Measurements from ENCODE around the gene RAB40C. TPM values are rescaled to one million over a fixed set of nuclear protein-coding genes. Genes with fewer than 3 reads are reported as not detected.

Gene RAB40C
- total and polyA plus RNA-seq, 10 of the 15 experiments (the other 5 are each of a cell fraction or from before 2014, with no cell fraction given) = 0.06 to 12.8 (median 4.6) TPM

GRCh38 chr16:569445-570254 is 20.2 kb upstream of the RAB40C start, which contains the start of gene PIGQ (continued):
- TF ChIP-seq, protein P1, sequence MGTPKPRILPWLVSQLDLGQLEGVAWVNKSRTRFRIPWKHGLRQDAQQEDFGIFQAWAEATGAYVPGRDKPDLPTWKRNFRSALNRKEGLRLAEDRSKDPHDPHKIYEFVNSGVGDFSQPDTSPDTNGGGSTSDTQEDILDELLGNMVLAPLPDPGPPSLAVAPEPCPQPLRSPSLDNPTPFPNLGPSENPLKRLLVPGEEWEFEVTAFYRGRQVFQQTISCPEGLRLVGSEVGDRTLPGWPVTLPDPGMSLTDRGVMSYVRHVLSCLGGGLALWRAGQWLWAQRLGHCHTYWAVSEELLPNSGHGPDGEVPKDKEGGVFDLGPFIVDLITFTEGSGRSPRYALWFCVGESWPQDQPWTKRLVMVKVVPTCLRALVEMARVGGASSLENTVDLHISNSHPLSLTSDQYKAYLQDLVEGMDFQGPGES (IDR thresholded peaks at IDR 0.05) = no peak

DNA sequence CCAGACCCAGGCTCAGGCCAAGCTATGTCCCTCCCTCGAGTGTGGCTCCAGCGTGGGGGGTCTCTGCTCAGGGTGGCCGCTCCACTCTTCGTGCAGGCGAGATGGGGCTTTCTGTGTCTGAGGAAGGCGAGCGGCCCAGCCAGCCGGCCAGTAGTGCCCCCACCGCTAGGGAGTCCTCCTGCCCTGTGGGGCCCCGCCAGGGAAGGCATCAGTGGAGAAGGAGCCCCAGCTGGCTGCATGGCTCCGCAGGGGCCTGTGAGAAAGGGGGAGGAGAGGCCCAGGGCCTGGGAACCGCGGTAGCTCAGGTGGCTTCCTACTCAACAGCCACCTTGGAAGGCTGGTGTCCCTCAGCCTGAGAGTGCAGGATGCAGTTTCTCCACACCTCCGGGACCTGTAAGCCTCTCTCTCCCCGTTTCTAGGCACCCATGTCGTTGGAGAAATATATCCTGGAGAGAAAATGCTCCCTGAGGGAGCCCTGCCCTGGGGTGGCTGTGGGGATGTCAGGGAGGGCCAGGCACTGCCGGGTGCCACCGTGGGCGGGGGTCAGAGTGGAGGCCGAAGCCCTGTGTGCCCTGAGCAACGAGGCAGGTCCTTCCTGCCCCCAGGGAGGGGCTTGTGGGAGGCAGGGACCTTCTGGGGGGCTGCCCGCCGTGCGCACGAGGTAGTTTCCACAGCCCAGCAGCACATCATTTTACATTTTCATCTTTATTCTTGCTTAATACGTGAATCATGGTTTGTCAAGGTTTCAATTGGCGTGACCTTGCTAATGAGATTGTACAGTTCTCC is 16.8 kb upstream of the RAB40C start:
- FAIRE-seq (no peak), ATAC-seq (no peak), DNase-seq (ENCODE audit: low read depth, low spot score) (no peak)
- intact Hi-C loops (cut with micrococcal nuclease; ENCODE audit: unreplicated experiment) (no loop called here), in situ Hi-C loops (cut with MboI) (no loop called here)
- no peaks in the 10 kb centered on the region for H3K9me3 ChIP-seq (replicated peaks; ENCODE audit: control insufficient read depth, insufficient read depth, low read length)
- peaks cover 6% of the 10 kb centered on the region; the same call in 1 of the 2 replicates for H3K4me1 ChIP-seq (ENCODE audit: control insufficient read depth, insufficient read depth, low read length)
- no peak overlapping the region for H3K4me3 ChIP-seq
- 77% methylated on average over 27 of the region's 27 CpGs for WGBS (ENCODE audit: insufficient coverage, insufficient replicate concordance, low lambda C conversion rate, missing lambda C conversion rate)
- ChIA-PET CTCF (no interaction called here), SMC1A (ENCODE audit: uncharacterized antibody, unreplicated experiment) (no interaction called here), RAD21 (ENCODE audit: unreplicated experiment) (no interaction called here), POLR2A (no interaction called here)
- H3K79me2 ChIP-seq (ENCODE audit: control insufficient read depth, insufficient read depth, low read length) = peaks cover 6% of the 10 kb centered on the region
- TF ChIP-seq ZZZ3 (IDR thresholded peaks at IDR 0.05; ENCODE audit: control insufficient read depth, insufficient read length, low read depth) (no peak), POLR2AphosphoS5 (IDR thresholded peaks at IDR 0.05; ENCODE audit: low read length) (no peak), KLF5 (IDR thresholded peaks at IDR 0.05; ENCODE audit: partially characterized antibody) (no peak), WRNIP1 (IDR thresholded peaks at IDR 0.05; ENCODE audit: borderline replicate concordance, low read depth, low read length) (no peak), ATF7 (IDR thresholded peaks at IDR 0.05; ENCODE audit: low read depth) (no peak)
- TF ChIP-seq, protein P2, sequence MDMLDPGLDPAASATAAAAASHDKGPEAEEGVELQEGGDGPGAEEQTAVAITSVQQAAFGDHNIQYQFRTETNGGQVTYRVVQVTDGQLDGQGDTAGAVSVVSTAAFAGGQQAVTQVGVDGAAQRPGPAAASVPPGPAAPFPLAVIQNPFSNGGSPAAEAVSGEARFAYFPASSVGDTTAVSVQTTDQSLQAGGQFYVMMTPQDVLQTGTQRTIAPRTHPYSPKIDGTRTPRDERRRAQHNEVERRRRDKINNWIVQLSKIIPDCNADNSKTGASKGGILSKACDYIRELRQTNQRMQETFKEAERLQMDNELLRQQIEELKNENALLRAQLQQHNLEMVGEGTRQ (IDR thresholded peaks at IDR 0.05; ENCODE audit: borderline replicate concordance, low read depth, low read length) = no peak
- TF ChIP-seq, protein P3, sequence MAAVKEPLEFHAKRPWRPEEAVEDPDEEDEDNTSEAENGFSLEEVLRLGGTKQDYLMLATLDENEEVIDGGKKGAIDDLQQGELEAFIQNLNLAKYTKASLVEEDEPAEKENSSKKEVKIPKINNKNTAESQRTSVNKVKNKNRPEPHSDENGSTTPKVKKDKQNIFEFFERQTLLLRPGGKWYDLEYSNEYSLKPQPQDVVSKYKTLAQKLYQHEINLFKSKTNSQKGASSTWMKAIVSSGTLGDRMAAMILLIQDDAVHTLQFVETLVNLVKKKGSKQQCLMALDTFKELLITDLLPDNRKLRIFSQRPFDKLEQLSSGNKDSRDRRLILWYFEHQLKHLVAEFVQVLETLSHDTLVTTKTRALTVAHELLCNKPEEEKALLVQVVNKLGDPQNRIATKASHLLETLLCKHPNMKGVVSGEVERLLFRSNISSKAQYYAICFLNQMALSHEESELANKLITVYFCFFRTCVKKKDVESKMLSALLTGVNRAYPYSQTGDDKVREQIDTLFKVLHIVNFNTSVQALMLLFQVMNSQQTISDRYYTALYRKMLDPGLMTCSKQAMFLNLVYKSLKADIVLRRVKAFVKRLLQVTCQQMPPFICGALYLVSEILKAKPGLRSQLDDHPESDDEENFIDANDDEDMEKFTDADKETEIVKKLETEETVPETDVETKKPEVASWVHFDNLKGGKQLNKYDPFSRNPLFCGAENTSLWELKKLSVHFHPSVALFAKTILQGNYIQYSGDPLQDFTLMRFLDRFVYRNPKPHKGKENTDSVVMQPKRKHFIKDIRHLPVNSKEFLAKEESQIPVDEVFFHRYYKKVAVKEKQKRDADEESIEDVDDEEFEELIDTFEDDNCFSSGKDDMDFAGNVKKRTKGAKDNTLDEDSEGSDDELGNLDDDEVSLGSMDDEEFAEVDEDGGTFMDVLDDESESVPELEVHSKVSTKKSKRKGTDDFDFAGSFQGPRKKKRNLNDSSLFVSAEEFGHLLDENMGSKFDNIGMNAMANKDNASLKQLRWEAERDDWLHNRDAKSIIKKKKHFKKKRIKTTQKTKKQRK (IDR thresholded peaks at IDR 0.05; ENCODE audit: low read depth, low read length) = no peak
- no peak overlapping the region for H3K4me2 ChIP-seq (ENCODE audit: control insufficient read depth, insufficient read depth)
- H4K20me1 ChIP-seq (ENCODE audit: control insufficient read depth, insufficient read depth) = no peaks in the 10 kb centered on the region
- BruUV-seq (replicated peaks) = no TSS peak
- H3K9ac ChIP-seq (ENCODE audit: control insufficient read depth, insufficient read depth, low read length) = no peak overlapping the region
- H2AFZ ChIP-seq (ENCODE audit: control insufficient read depth, low read depth, low read length) = no peak overlapping the region
- no peak overlapping the region for H3K27ac ChIP-seq (ENCODE audit: control insufficient read depth, insufficient read depth)
- H3K27me3 ChIP-seq (replicated peaks in 1 of 2; ENCODE audit: control insufficient read depth in 2 of 2, insufficient read depth in 2 of 2, low read length in 1 of 2) = no peaks in the 10 kb centered on the region
- H3K36me3 ChIP-seq (ENCODE audit: control insufficient read depth in 2 of 2, insufficient read depth in 2 of 2, low read length in 1 of 2) = no peaks in the 10 kb centered on the region; a peak in 2 of 4 replicates
